LNCaP clone FGC (cell line): ENCODE results near the gene TLR4.

Source experiments
- DNase-seq: peaks from one replicate; pipeline ENCODE4 v3.0.0-alpha.2; 2011; ENCODE audit warnings: low read depth
- H3K4me3 ChIP-seq: 2 replicates; pipeline ENCODE4 v1.5.1; 2011; ENCODE audit warnings: mild to moderate bottlenecking, low read depth, low read length, control low read depth
- CTCF ChIP-seq: IDR thresholded peaks from 2 replicates; pipeline ENCODE4 v1.5.1; 2012; ENCODE audit warnings: mild to moderate bottlenecking; ENCODE audit not compliant: control insufficient read depth, insufficient read depth; ENCODE audit errors: extremely low read depth

TLR4 gene

DNA sequence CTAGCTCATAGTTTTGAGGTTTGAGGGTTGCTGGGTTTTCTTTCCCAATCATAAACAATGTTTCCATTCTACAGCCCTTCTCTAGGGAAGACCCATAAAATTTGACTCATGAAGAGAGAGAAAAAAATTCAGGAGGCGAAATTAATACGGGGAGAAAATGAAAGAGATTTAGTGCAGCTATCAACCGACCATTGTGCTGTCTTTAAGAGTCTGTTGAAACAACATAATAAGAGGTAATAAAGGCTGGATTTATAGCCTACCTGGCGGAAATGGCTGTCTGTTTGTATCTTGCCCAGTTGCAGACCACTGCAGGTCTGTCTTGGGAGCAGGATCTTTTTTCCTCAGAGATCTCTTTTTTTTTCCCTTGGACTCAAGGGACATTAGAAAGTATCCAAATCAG lies 66.9 kb downstream of the TLR4 start:
- DNase-seq: no peak
- no peak for TF ChIP-seq CTCF
- no peak overlapping the region for H3K4me3 ChIP-seq

DNA sequence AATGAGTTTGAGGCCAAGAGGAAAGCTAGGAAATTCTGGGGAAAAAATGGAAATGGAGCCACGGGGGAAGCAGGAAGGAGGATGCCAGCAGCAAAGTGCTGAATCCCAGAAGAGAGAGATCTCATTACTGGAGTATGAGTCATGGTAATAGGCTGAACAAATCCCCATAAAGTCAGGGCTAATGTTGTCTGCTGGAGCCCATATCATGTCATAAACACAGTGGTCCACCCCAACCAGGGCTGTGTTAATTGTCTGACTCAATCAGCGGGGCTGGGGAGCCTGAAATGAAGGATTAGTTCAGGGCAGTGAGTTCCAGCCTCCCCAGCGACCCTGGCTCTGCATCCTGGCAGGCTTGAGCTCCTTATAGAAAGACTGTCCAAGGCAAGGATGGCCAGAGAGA lies 68.8 kb downstream of the TLR4 start:
- TF ChIP-seq CTCF: no peak
- no peak for DNase-seq

More for the DNA sequence above, 68.8 kb downstream of the TLR4 start:
- no peak overlapping the region for H3K4me3 ChIP-seq
